Activated naive CD4-positive, alpha-beta T cell treated with anti-CD3 and anti-CD28 coated beads, Interleukin-2, amount 50 U/mL, for 72 hours (primary cell): ENCODE results near the gene HIRA. TPM values are rescaled to one million over a fixed set of nuclear protein-coding genes. Genes with fewer than 3 reads are reported as not detected.

Source experiments
- total RNA-seq, 2 donors: library from RNA; stranded (reverse); gene quantifications; one replicate each; pipeline ENCODE4 v1.2.3, GENCODE V29; 2022

Gene HIRA
- total RNA-seq, 2 donors from 2014 or later: 18.1 to 37.0 TPM

Other genes starting within 250 kb of the HIRA start
- 1 to 10 TPM; 1.3 to 3.3 TPM for gene CLTCL1, start 140.0 kb downstream of the HIRA start, total RNA-seq
- gene MRPL40, start 812 bp upstream of the HIRA start, total RNA-seq: 10 to 100 TPM in 1 of 2 donors, 1 to 10 TPM in 1; 8.2 to 32.2 TPM
- 10 to 100 TPM; 25.7 to 26.3 TPM for gene C22orf39, start 16.0 kb upstream of the HIRA start, total RNA-seq
- 100 to 1,000 TPM in 1 of 2 donors, 10 to 100 TPM in 1; 81.7 to 136 TPM for gene UFD1, start 47.5 kb upstream of the HIRA start, total RNA-seq
- 10 to 100 TPM; 92.1 to 99.7 TPM for gene CDC45, start 48.2 kb upstream of the HIRA start, total RNA-seq
- not detected for gene CLDN5, start 92.7 kb upstream of the HIRA start, total RNA-seq